ENCODE results near the gene FAM107A.
"Not testable (repeated sequence)": the region's sequence is repeated elsewhere in the genome, so short reads cannot be mapped to it uniquely, and the experiment has no call there.

Gene FAM107A

DNA sequence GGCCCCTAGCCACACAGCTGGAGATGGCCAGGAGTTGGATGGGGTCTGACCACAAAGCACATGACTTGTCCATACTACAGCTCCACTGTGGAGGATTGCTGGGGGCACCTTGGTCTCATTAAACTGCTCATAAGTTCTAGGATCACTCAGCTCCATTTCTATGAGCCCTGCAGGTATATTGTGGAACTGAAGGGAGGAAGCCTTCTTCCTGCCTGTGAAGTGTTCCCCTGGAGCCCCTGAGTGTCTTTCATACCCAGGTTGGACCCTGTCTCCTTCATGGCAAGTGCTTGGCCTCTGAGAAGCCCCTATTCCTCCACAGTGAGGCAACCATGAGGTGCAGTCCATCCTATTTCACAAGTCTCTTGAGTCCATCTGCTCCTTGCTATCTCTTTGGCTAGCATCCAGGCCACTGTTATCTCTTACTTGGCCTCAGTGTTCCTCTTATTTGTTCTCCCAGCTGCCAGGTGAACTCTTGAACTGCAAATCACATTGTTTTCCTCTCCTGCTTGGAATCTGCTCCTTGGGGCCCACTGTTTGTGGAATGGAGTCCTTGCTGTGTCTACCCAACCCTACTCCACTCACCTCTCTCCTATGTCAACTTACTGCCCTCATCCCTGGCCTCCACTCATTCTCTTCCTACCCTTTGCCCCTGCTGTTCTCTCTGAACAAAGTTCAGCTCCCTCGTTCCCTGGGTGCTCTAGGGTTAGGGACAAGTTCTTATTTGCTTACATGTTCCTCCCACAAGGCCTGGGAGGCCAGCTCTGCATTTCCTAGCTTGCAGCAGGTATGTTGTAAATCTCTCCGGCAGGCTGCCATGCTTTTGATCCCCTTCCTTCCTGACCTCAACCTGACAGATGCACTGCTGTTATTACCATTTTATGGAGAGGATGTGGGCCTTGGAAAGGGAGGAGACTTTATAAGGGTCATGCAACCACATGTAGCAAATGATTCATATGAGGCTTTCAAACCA, 41.4 kb downstream of the FAM107A start:
- no peak for DNase-seq (ENCODE audit: low read depth)

GRCh38 chr3:58534592-58535494, 42.3 kb downstream of the FAM107A start:
- no peak for DNase-seq (ENCODE audit: low read depth)

DNA sequence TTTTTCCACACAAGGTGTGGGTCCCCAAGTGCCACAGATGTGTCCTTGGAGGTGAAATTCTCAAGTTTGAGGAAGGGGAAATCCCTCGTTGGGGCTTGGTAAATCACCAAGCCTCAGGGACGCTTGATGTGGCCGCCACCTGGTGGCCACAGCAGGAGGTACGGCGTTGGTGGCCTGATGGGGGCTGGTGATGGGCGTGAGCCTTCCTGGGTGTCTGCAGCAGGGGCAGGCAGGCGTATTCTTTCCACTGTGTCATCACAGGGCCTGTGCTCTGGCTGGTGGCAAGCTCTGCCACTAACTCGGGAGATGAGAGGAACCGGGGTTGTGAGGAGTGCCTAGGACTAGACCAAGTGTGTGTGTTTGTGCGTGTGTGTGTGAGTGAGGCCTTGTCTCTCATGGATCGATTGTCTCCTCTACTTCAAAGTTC, 44.4 kb downstream of the FAM107A start:
- DNase-seq (ENCODE audit: low read depth): peak; percentile 67

DNA sequence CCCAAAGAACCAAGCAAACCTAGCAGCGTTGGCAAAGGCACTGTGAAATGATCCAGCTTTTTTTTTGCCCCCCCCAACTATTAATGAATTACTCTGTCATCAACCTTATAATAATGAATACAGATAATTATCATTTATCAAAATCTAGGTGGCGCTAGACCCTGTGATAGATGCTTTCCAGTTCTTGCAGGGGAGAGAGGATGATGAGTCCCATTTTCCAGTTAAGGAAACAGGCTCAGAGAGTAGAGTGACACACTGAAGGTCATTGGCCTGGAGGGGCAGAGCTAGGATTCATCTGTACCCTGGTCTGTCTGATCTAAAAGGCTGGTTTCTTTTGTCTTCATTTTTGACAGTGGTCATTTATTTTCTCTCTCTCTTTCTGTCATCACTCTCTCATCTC, 45.2 kb downstream of the FAM107A start:
- no peak for DNase-seq (ENCODE audit: low read depth)

- DNase-seq (ENCODE audit: low read depth): no peak
These were observed 45.6 kb downstream of the FAM107A start for GRCh38 chr3:58531555-58531954.

DNA sequence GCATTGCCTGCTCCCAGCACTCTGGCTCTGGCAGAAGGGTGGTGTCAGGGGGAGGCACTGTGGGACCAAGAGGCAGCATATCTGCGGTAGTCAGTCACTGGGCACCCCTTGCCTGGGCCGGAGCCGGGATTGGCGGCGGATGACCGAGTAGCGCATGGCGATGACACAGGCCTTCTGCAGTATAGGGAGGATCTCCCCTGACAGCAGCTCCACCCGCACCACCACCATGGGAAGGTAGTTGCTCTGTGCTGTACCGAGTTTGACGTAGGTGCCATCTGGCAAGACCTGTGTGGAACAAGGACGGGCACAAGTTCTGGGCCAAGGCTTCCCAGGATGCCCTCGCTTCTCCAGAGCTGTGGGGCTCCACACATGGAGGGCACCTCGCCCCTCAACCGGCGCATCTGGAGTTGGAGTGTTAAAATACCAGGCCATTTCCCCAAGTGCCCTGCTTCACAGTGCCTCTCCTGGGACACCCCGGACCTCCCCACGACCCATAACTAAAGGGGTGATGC, 46.8 kb downstream of the FAM107A start:
- no peak for DNase-seq (ENCODE audit: low read depth)

DNA sequence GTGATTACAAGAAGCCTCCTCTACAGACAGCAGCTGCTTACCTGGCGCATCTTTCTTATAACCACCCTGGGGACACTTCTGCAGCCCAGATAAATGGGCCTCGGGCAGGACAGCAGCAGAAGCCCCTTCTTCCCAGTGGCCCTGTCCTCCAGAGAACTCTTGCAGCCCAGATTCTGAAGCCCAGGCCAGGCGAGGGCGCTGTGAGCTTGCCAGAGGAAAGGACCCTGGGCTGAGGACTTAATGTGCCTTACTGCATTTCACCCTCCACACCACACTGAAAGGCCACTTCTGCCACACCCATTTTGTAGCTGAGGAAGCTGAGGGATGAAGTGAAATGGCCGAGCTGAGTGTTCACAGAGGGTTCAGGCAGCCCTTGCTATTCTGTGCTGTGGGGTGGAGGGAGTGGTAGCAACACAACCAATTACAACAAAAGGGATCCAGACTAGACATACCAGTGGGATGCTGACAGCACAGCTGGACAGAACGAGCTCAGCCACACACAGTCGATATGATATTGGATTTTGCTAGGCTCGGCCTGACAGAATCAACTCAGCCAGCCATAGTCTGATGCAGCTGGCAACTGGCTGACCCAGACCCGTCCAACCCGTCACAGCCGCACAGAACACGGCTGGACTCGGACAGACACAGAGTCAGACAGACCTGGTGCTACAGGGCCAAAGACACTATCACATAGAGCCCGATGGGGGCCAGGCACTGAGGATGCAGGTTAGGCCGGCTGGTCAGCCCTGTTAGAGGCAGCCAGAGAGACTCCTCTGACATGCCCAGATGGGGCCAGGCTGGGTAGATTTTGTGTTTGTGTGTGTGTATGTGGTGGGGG, 47.5 kb downstream of the FAM107A start:
- DNase-seq (ENCODE audit: low read depth): no peak

- DNase-seq (ENCODE audit: low read depth): no peak
These were observed 48.6 kb downstream of the FAM107A start for GRCh38 chr3:58528629-58529028.

DNA sequence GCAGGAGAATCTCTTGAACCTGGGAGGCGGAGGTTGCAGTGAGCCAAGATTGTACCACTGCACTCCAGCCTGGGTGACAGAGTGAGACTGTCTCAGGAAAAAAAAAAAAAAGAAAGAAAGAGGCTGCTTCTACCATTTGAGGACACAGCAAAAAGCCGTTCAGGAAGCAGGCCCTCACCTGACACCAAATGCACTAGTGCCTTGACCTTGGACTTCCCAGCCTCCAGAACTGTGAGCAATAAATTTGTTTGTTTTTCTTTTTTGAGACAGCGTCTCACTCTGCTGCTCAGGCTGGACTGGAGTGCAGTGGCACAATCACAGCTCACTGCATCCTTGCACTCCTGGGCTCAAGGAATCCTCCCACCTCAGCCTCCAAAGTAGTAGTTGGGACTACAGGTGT, 49.8 kb downstream of the FAM107A start:
- DNase-seq (ENCODE audit: low read depth): not testable (repeated sequence)

DNA sequence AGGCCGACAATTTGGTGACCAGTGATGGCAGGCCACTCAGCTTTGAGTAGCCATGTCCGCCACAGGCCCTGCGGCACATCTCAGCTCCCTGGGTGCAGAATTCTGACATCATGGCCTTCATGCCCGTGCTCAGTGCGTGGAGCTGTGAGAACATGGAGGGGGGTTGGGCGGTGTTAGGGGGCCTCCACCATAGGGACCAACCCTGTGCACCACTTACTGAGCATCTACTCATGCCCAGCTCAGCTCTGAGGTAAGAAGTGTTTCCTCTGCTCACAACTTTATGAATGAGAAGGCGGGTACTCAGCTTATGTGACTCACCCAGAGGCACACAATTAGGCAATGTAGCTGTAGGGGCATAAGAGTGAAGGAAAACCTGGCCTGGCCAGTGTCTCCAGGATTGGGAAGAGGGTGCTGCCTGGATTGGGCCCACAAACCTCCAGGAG, 50.7 kb downstream of the FAM107A start:
- DNase-seq (ENCODE audit: low read depth): no peak

DNA sequence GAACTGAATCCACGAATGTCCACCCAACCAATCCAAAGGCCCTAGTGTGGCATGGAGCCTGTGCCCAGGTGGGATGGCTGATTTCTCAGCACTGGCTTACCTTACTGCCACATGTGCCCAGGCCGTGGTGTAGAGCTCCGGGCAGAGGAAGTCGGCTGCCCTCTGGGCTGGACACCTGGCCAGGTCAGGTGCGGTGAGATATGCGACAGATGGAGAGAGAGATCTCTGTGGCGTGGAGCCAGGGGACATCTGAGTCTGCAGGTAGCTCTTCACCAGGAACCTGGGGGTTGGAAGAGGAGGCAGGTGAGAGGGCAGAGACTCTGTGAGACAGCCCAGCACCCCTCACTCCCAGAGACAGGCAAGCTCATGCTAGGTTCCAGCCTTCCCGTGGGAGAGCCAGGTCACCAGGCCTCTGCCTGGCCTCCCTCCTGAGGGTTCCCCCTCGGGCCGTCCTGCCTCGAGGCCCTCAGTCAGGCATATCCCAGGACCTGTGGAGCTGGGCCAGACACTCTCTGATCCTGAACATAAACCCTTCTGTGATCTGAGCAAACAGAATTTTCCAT, 52.8 kb downstream of the FAM107A start:
- no peak for DNase-seq (ENCODE audit: low read depth)

- DNase-seq (ENCODE audit: low read depth): no peak
These were observed 54.3 kb downstream of the FAM107A start for GRCh38 chr3:58522759-58523425.

- no peak for DNase-seq (ENCODE audit: low read depth)
These were observed 55.1 kb downstream of the FAM107A start for GRCh38 chr3:58521917-58522631.

DNA sequence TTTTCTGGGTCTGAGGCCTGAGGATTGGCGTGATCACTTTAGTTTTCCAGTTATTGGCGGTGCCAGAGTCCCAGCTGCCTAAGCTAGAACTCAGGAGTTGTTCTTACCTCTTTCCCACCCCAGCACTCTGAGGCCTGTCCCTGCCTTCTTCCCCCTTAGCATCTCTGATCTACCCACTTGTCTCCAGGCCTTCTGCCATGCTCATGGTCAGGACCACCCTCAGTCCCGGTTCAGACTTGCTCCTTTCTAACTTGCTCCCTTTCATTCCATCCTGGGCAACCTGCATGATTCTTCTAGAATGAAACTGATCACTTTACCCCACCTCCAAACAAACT, 55.9 kb downstream of the FAM107A start:
- no peak for DNase-seq (ENCODE audit: low read depth)

GRCh38 chr3:58520403-58521335, 56.5 kb downstream of the FAM107A start:
- DNase-seq (ENCODE audit: low read depth): no peak

GRCh38 chr3:58519668-58520402, 57.4 kb downstream of the FAM107A start:
- DNase-seq (ENCODE audit: low read depth): no peak

GRCh38 chr3:58518291-58518789, 58.9 kb downstream of the FAM107A start:
- no peak for DNase-seq (ENCODE audit: low read depth)

DNA sequence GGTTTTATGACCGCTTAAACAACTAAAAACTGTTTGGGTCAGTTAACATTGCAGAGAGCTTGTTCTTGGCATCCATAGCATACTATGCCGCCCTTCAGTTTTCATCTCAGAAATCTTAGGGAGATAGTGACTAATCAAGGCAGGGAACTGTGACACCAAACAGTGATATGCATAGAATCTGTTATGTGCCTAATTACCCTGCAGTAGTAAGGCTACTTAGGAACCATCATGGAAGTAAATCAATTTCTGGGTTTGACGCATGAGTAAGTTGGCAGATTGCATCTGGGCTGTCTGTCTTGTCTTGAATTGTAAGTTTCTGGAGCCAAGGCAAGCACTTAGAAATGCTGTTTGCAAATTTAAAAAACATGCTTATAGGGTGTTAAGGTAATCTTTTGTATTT, 62.8 kb downstream of the FAM107A start:
- no peak for DNase-seq (ENCODE audit: low read depth)

Data from activated gamma-delta T cell treated with anti-CD3 and anti-CD28 coated beads, Interleukin-2, amount 50 U/mL, for 16 hours (primary cell).